Vagina (tissue), 2 donors: ENCODE results near the gene ZNF740. TPM values are rescaled to one million over a fixed set of nuclear protein-coding genes. Genes with fewer than 3 reads are reported as not detected.

Experiments used
- DNase-seq, 2 donors: peaks; one replicate each; pipeline ENCODE4 v3.0.0-alpha.2; 2017; ENCODE audit errors: extremely low spot score in 2 of 2
- H3K27ac ChIP-seq: fragments of 200-600 bp; sonication (generic); one replicate; pipeline ENCODE4 v1.5.1; 2019
- H3K27me3 ChIP-seq: fragments of 200-600 bp; sonication (generic); one replicate; pipeline ENCODE4 v1.5.1; 2019
- H3K36me3 ChIP-seq, 2 donors: fragments of 200-600 bp; sonication (generic); one replicate each; pipeline ENCODE4 v1.5.1; 2017 to 2019
- H3K4me1 ChIP-seq: fragments of 200-600 bp; sonication (generic); one replicate; pipeline ENCODE4 v1.5.1; 2019
- H3K4me3 ChIP-seq, 2 donors: fragments of 200-600 bp; sonication (generic); 1 replicate in 1 of 2; 2 replicates in 1 of 2; pipeline ENCODE4 v1.5.1; 2016 to 2019
- H3K9me3 ChIP-seq: fragments of 200-600 bp; sonication (generic); one replicate; pipeline ENCODE4 v1.5.1; 2019
- POLR2A ChIP-seq, 2 donors: fragments of 450-650 bp; IDR thresholded peaks; one replicate each; pipeline ENCODE4 v1.6.1; 2017; ENCODE audit warnings: antibody characterized with exemption in 2 of 2, mild to moderate bottlenecking in 2 of 2, moderate library complexity in 2 of 2
- POLR2AphosphoS5 ChIP-seq, 2 donors: sonication (generic); formaldehyde crosslinking; IDR thresholded peaks; one replicate each; pipeline ENCODE4 v1.9.0; 2017; ENCODE audit warnings: antibody characterized with exemption in 2 of 2, mild to moderate bottlenecking in 2 of 2, low read depth in 1 of 2; ENCODE audit not compliant: insufficient read depth in 1 of 2
- intact Hi-C: fragments of 100-400 bp; cut with DNase I; formaldehyde crosslinking; loops from one replicate; pipeline ENCODE4 v1.15.1; 2023
- total RNA-seq: library from RNA; depleted of rRNA; stranded (reverse); fragments of >200 nt; gene quantifications from one replicate; pipeline ENCODE4 v1.2.3, GENCODE V29; 2016
- TF ChIP-seq, protein P1 (sequence below), 3 experiments: fragments of 450-650 bp in 2 of 3; fragments of 200-600 bp in 1 of 3; sonication (generic) in 1 of 3; IDR thresholded peaks; one replicate each; pipeline ENCODE4 v1.5.1; 2017 to 2019; ENCODE audit warnings: antibody characterized with exemption in 3 of 3, mild to moderate bottlenecking in 2 of 3, moderate library complexity in 2 of 3

The ZNF740 gene
- total RNA-seq, 1 donor from 2014 or later = 12.8 TPM

DNA sequence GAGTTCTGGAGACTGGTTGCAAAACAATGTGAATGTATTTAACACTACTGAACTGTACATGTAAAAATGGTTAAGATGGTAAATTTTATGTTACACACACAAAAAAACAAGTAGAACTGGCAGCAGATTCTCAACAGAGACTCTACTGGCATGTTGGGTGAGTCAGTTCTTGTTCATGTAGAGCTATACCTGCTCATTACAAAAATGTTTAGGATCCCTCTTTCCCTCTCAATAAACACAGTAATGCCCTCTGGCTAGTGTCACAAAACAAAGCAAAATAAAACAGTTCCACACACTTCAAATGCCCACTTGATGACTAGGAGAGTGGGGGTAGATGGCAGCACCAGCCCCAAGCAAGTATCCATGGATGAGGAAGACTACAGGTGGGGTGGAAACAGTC, 13.7 kb upstream of the ZNF740 start:
- Histone ChIP-seq H3K36me3 (peaks cover 0 to 5% of the 10 kb centered on the region in 2 donors), H3K27me3 (no peaks in the 10 kb centered on the region), H3K4me1 (peaks cover 5% of the 10 kb centered on the region), H3K27ac (no peak overlapping the region), H3K9me3 (no peaks in the 10 kb centered on the region), H3K4me3 (no peak overlapping the region)
- DNase-seq = no peak
- intact Hi-C loops = no loop called here
- TF ChIP-seq POLR2AphosphoS5 (IDR thresholded peaks at IDR 0.05; ENCODE audit: insufficient read depth in 1 of 2, low read depth in 1 of 2) (no peak), POLR2A (IDR thresholded peaks at IDR 0.05) (no peak)
- TF ChIP-seq, protein P1, sequence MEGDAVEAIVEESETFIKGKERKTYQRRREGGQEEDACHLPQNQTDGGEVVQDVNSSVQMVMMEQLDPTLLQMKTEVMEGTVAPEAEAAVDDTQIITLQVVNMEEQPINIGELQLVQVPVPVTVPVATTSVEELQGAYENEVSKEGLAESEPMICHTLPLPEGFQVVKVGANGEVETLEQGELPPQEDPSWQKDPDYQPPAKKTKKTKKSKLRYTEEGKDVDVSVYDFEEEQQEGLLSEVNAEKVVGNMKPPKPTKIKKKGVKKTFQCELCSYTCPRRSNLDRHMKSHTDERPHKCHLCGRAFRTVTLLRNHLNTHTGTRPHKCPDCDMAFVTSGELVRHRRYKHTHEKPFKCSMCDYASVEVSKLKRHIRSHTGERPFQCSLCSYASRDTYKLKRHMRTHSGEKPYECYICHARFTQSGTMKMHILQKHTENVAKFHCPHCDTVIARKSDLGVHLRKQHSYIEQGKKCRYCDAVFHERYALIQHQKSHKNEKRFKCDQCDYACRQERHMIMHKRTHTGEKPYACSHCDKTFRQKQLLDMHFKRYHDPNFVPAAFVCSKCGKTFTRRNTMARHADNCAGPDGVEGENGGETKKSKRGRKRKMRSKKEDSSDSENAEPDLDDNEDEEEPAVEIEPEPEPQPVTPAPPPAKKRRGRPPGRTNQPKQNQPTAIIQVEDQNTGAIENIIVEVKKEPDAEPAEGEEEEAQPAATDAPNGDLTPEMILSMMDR (IDR thresholded peaks at IDR 0.05) = no peak

- no peak overlapping the region for H3K4me3 ChIP-seq
- H3K27ac ChIP-seq = no peak overlapping the region
- TF ChIP-seq POLR2A (IDR thresholded peaks at IDR 0.05) (no peak), POLR2AphosphoS5 (IDR thresholded peaks at IDR 0.05; ENCODE audit: insufficient read depth in 1 of 2, low read depth in 1 of 2) (no peak)
- TF ChIP-seq, protein P1 (IDR thresholded peaks at IDR 0.05) = no peak
- DNase-seq = no peak
- no peaks in the 10 kb centered on the region for H3K9me3 ChIP-seq
- no peaks in the 10 kb centered on the region for H3K27me3 ChIP-seq
- intact Hi-C loops = no loop called here
- peaks cover 6% of the 10 kb centered on the region for H3K4me1 ChIP-seq
- no peaks in the 10 kb centered on the region for H3K36me3 ChIP-seq
Measured at GRCh38 chr12:53169644-53170043, 10.9 kb upstream of the ZNF740 start.

DNA sequence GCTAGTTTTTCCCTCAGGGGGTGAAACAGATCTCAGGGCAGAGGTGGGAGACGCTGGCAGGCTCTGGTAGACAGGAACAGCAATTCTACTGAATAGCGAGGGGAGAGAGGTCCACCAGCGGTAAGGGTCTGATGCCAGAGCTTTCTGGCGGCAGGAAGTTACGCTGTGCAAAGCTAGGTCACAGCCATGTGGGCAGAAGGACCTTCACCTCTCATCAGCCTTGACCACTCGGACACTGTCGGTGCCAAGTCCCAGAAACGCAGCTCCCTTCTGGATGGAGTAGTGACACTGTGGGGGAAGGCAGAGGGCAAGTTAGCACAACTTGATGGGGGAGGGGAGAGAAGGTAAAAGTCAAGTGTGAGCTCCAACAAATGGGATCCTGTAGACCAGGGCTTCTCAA, 10.3 kb upstream of the ZNF740 start:
- Histone ChIP-seq H3K27ac (no peak overlapping the region), H3K4me3 (no peak overlapping the region), H3K27me3 (no peaks in the 10 kb centered on the region), H3K4me1 (peaks cover 6% of the 10 kb centered on the region), H3K9me3 (no peaks in the 10 kb centered on the region), H3K36me3 (no peaks in the 10 kb centered on the region)
- no peak for DNase-seq
- TF ChIP-seq POLR2AphosphoS5 (IDR thresholded peaks at IDR 0.05; ENCODE audit: insufficient read depth in 1 of 2, low read depth in 1 of 2) (no peak), POLR2A (IDR thresholded peaks at IDR 0.05) (no peak)
- TF ChIP-seq, protein P1 (IDR thresholded peaks at IDR 0.05) = no peak
- intact Hi-C loops = no loop called here

- no peak overlapping the region for H3K27ac ChIP-seq
- no peak for TF ChIP-seq POLR2A (IDR thresholded peaks at IDR 0.05)
- no peak for TF ChIP-seq POLR2AphosphoS5 (IDR thresholded peaks at IDR 0.05; ENCODE audit: insufficient read depth in 1 of 2, low read depth in 1 of 2)
- TF ChIP-seq, protein P1 (IDR thresholded peaks at IDR 0.05) = no peak
- no peaks in the 10 kb centered on the region for H3K9me3 ChIP-seq
- H3K36me3 ChIP-seq = no peaks in the 10 kb centered on the region
- H3K4me3 ChIP-seq = no peak overlapping the region
- intact Hi-C loops = no loop called here
- H3K4me1 ChIP-seq = peaks cover 6% of the 10 kb centered on the region
- no peak for DNase-seq
- no peaks in the 10 kb centered on the region for H3K27me3 ChIP-seq
Measured at GRCh38 chr12:53170876-53171724, 9.4 kb upstream of the ZNF740 start.

DNA sequence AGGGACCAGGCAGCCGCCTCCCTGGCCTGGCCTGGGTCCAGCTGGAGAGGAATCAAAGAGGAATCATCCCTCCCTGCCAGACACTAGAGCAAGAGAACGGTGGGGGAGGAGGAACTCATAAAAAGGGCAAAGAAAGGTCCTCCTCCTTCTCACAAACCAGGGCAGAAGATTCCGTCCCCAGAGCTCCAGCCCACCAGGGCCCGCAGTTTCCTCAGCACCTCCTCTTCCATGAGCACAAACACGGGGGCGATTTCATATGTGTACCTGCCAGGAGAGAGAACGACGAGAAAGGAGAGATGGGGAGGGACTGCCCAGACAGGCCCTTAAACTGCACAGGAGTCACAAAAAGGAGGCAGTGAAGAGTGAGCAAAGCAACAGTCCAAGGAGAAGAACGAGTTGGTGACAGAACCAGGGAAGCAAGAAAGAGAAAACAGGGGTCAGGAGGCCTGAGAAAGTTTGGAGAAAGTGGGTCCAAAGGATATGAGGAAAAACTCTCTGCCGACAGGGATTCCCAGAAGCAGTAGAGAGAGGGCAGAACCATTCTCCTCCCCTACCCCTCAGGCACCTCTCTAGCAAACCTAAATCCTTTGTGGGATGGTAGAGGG, 8.7 kb upstream of the ZNF740 start:
- Histone ChIP-seq H3K4me3 (no peak overlapping the region), H3K4me1 (peaks cover 6% of the 10 kb centered on the region), H3K36me3 (no peaks in the 10 kb centered on the region), H3K27ac (no peak overlapping the region), H3K9me3 (no peaks in the 10 kb centered on the region), H3K27me3 (no peaks in the 10 kb centered on the region)
- no peak for DNase-seq
- intact Hi-C loops = no loop called here
- TF ChIP-seq POLR2AphosphoS5 (IDR thresholded peaks at IDR 0.05; ENCODE audit: insufficient read depth in 1 of 2, low read depth in 1 of 2) = no peak
- no peak for TF ChIP-seq POLR2A (IDR thresholded peaks at IDR 0.05)
- TF ChIP-seq, protein P1 (IDR thresholded peaks at IDR 0.05) = no peak
